GM12878 (cell line): ENCODE results near the gene RGS14.

Source experiments
- TF ChIP-seq, protein P1 (sequence below), 3 experiments: IDR thresholded peaks in 2 of 3; conservative IDR thresholded peaks in 1 of 3; 2 replicates each; pipeline ENCODE4 v1.5.1; 2011; ENCODE audit warnings: low read depth in 3 of 3, low read length in 3 of 3, mild to moderate bottlenecking in 3 of 3, control low read depth in 2 of 3, moderate library complexity in 2 of 3, inconsistent platforms in 1 of 3, mixed read lengths in 1 of 3; ENCODE audit not compliant: control insufficient read depth in 2 of 3, insufficient read depth in 1 of 3; ENCODE audit errors: extremely low read depth in 1 of 3
- TF ChIP-seq, protein P2 (sequence below): IDR thresholded peaks from 2 replicates; pipeline ENCODE4 v1.6.1; 2012; ENCODE audit warnings: low read depth, low read length, improper control_type of control experiment

DNA sequence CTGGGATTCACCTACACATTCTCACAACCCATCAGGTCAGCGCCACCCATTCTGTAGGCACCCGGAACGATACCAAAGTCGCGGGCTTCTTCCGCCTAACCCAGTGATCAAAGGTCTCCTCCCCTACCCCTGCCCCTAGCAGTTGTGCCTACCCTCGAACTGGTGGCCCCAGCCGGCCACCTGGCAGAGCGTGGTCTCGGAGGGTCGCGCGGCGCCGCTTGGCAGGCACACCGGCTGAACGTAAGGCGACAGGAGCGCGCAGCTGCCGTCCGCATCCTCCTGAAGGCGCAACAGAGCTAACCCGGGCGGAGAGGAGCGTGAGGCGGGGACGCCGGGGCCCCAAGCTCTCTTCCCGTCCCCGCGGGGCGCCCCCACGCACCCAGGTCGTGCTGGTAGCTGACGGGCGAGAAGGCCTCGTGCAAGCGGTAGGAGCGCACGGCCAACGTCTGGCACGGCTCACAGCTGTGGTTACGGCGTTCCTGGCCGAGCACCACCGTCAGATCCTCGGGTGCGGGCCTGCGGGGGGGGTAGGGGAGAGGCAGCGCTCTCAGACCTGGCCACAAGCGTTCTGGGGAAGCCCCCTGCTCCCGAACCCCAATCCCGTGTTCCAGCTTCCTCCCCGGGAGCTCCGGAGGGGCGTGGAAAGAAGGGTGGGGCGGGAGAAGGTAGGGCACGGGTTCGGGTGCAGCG, 45.5 kb downstream of the RGS14 start:
- TF ChIP-seq, protein P1, sequence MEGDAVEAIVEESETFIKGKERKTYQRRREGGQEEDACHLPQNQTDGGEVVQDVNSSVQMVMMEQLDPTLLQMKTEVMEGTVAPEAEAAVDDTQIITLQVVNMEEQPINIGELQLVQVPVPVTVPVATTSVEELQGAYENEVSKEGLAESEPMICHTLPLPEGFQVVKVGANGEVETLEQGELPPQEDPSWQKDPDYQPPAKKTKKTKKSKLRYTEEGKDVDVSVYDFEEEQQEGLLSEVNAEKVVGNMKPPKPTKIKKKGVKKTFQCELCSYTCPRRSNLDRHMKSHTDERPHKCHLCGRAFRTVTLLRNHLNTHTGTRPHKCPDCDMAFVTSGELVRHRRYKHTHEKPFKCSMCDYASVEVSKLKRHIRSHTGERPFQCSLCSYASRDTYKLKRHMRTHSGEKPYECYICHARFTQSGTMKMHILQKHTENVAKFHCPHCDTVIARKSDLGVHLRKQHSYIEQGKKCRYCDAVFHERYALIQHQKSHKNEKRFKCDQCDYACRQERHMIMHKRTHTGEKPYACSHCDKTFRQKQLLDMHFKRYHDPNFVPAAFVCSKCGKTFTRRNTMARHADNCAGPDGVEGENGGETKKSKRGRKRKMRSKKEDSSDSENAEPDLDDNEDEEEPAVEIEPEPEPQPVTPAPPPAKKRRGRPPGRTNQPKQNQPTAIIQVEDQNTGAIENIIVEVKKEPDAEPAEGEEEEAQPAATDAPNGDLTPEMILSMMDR (IDR thresholded peaks at IDR 0.05 in 2 of 3, conservative IDR thresholded peaks at IDR 0.05 in 1 of 3; ENCODE audit: control insufficient read depth in 2 of 3, extremely low read depth in 1 of 3, insufficient read depth in 1 of 3, low read depth in 3 of 3, low read length in 3 of 3), result 0 out of 6 replicates have a peak, but pooled peaks of 1 of the 3 experiments have one; percentile 5
- TF ChIP-seq, protein P2, sequence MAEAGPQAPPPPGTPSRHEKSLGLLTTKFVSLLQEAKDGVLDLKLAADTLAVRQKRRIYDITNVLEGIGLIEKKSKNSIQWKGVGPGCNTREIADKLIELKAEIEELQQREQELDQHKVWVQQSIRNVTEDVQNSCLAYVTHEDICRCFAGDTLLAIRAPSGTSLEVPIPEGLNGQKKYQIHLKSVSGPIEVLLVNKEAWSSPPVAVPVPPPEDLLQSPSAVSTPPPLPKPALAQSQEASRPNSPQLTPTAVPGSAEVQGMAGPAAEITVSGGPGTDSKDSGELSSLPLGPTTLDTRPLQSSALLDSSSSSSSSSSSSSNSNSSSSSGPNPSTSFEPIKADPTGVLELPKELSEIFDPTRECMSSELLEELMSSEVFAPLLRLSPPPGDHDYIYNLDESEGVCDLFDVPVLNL, result no peak
